Fibroblast of villous mesenchyme (primary cell): Measurements from ENCODE around the gene GRM4. TPM values are rescaled to one million over a fixed set of nuclear protein-coding genes. Genes with fewer than 3 reads are reported as not detected.
"Not testable (repeated sequence)": the region's sequence is repeated elsewhere in the genome, so short reads cannot be mapped to it uniquely, and the experiment has no call there.

Source experiments
- DNase-seq: peaks from one replicate; pipeline ENCODE4 v3.0.0-alpha.2; 2010; ENCODE audit warnings: low read depth
- H3K4me3 ChIP-seq: 2 replicates; pipeline ENCODE4 v1.5.1; 2011; ENCODE audit warnings: low read depth, mild to moderate bottlenecking, low read length
- CTCF ChIP-seq: IDR thresholded peaks from 2 replicates; pipeline ENCODE4 v1.5.1; 2012; ENCODE audit warnings: low read depth, mild to moderate bottlenecking, low read length; ENCODE audit not compliant: insufficient read depth
- total RNA-seq: library from RNA; depleted of rRNA; stranded (reverse); fragments of >200 nt; gene quantifications from 2 replicates; pipeline ENCODE4 v1.2.3, GENCODE V29; 2012

The GRM4 gene
- total RNA-seq, 1 donor, result under 0.01 TPM

- DNase-seq, result no peak
- no peak for TF ChIP-seq CTCF
- H3K4me3 ChIP-seq, result no peak overlapping the region
These were observed 99.3 kb downstream of the GRM4 start for GRCh38 chr6:34046617-34047016.

- TF ChIP-seq CTCF, result no peak
- no peak for DNase-seq
- no peak overlapping the region for H3K4me3 ChIP-seq
These were observed 100.1 kb downstream of the GRM4 start for GRCh38 chr6:34045771-34046170.

- no peak overlapping the region for H3K4me3 ChIP-seq
- no peak for DNase-seq
- TF ChIP-seq CTCF, result no peak
These were observed 100.8 kb downstream of the GRM4 start for GRCh38 chr6:34044945-34045595.

GRCh38 chr6:34043359-34043758, 102.5 kb downstream of the GRM4 start:
- H3K4me3 ChIP-seq, result no peak overlapping the region
- DNase-seq, result no peak
- TF ChIP-seq CTCF, result no peak

GRCh38 chr6:34041998-34042397, 103.9 kb downstream of the GRM4 start:
- H3K4me3 ChIP-seq, DNase-seq: not testable (repeated sequence)

GRCh38 chr6:34041385-34041784, 104.5 kb downstream of the GRM4 start:
- no peak overlapping the region for H3K4me3 ChIP-seq
- DNase-seq, result no peak
- TF ChIP-seq CTCF, result no peak

GRCh38 chr6:34039943-34040342, 105.9 kb downstream of the GRM4 start:
- no peak for TF ChIP-seq CTCF
- DNase-seq, result no peak
- H3K4me3 ChIP-seq, result no peak overlapping the region
